Measurements from ENCODE around the gene EN1. TPM values are rescaled to one million over a fixed set of nuclear protein-coding genes. Genes with fewer than 3 reads are reported as not detected.

Gene EN1
- polyA plus RNA-seq, 6 donors from 2014 or later: not detected

DNA sequence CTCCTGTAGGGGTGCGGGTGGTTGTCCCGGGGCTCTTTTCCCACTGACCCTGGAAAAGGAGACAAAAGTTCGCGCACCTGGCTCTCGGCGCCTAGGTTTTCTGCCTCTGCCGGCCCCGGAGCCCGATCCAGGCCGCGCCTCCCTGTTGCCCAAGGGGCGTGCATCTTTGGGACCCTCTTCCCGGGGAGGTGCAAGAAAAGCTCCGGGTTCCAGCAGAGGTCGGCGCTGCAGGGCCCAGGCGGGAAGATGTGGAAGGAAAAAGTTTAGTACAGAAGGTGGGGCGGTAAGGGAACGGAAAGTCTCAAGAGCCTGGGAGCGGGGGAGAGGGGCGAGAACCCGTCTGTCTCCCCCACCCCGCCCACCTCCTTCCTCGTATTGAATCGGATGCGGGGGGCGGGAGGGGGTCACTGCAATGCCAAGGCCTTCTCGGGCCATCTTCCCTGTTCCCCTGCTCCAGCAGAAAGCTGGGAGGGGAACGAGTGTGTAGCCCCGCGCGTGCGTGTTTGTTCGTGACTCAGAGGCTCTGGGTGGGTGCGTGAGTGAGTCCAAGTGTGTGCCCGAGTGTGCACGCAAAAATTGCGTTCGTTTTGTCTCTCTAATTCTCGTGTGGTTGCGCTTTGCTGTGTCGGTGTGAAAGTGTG is 6.3 kb upstream of the EN1 start:
- DNase-seq (no peak), ATAC-seq (ENCODE audit: low read depth in 2 of 2) (no peak)
- peaks cover 20 to 42% (median 31%) of the 10 kb centered on the region in 3 donors for H3K4me1 Mint-ChIP-seq
- peaks cover 2 to 29% (median 9%) of the 10 kb centered on the region in 7 donors for H3K9me3 Mint-ChIP-seq
- peak overlapping the region in 6 of 8 donors; percentile 12 to 80 (median 44) for H3K4me3 Mint-ChIP-seq
- H3K27ac Mint-ChIP-seq: peak overlapping the region in 5 of 6 donors; percentile 23 to 96 (median 80)
- H3K27me3 Mint-ChIP-seq: peaks cover 59 to 91% (median 73%) of the 10 kb centered on the region in 3 donors
- H3K36me3 Mint-ChIP-seq: peaks cover 0 to 19% of the 10 kb centered on the region in 2 donors

DNA sequence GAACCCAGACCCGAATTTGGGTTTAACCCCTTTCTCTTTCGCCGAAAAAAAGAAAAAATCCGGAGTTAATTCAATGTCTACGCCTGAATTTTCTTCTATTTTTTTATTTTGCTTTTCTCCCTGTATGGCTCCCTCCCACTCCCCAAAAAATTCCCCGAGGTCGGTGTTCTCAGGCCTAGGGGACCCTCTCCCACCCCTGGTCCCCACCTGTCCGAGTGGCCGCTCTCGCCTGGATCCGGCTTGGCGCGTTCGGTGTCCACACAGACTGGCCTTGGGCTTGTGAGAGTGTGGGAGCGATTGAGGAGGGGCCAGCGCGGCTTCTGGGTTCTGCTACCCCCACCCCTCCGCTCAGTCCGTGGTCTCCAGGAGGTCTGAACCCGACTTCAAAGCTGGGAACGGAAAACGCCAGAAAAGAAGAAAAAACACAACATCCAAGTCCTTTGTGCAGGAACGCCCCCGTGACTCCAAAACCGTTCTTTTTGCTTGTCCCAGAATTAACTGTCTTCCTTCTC is 5.7 kb upstream of the EN1 start:
- H3K27ac Mint-ChIP-seq: peak overlapping the region in 5 of 6 donors; percentile 16 to 96 (median 60)
- H3K4me3 Mint-ChIP-seq: peak overlapping the region in 4 of 8 donors; percentile 12 to 80 (median 44)
- DNase-seq: no peak
- no peak for ATAC-seq (ENCODE audit: low read depth in 2 of 2)
- H3K36me3 Mint-ChIP-seq: peaks cover 0 to 19% of the 10 kb centered on the region in 2 donors
- peaks cover 2 to 31% (median 10%) of the 10 kb centered on the region in 7 donors for H3K9me3 Mint-ChIP-seq
- H3K4me1 Mint-ChIP-seq: peaks cover 20 to 42% (median 31%) of the 10 kb centered on the region in 3 donors
- peaks cover 65 to 96% (median 76%) of the 10 kb centered on the region in 3 donors for H3K27me3 Mint-ChIP-seq

GRCh38 chr2:118852605-118853128 is 5.2 kb upstream of the EN1 start:
- peak overlapping the region in 3 of 6 donors; percentile 63 to 96 (median 70) for H3K27ac Mint-ChIP-seq
- H3K27me3 Mint-ChIP-seq: peaks cover 62 to 95% (median 70%) of the 10 kb centered on the region in 3 donors
- peaks cover 16 to 37% (median 27%) of the 10 kb centered on the region in 3 donors for H3K4me1 Mint-ChIP-seq
- no peak for ATAC-seq (ENCODE audit: low read depth in 2 of 2)
- DNase-seq: no peak
- peaks cover 2 to 31% (median 9%) of the 10 kb centered on the region in 7 donors for H3K9me3 Mint-ChIP-seq
- peaks cover 0 to 19% of the 10 kb centered on the region in 2 donors for H3K36me3 Mint-ChIP-seq
- H3K4me3 Mint-ChIP-seq: peak overlapping the region in 4 of 8 donors; percentile 28 to 72 (median 40)

DNA sequence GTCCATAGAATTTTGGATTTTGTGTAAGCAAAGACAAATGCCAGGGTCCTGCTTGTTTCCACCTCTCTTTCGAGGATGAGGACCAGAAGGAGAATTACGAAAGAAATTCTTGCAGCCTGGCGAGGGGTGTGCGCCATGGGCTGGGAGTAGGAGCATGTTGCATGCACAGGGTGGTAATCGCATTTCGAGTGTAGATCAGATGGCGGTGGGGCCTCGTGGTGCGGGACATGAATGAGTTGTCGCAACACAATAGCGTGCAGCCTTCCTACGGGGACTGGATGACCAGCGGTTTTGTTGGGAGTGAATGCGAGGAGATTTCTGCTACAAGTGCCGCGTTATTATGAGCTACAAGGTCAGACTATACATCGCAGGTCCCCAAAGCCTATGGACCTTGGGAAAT is 4.2 kb upstream of the EN1 start:
- Mint-ChIP-seq H3K4me1 (peaks cover 15 to 27% (median 23%) of the 10 kb centered on the region in 3 donors), H3K27me3 (peaks cover 65 to 88% (median 65%) of the 10 kb centered on the region in 3 donors), H3K9me3 (peaks cover 2 to 34% (median 10%) of the 10 kb centered on the region in 7 donors), H3K27ac (peak overlapping the region in 4 of 6 donors; percentile 30 to 97 (median 76)), H3K36me3 (peaks cover 0 to 19% of the 10 kb centered on the region in 2 donors), H3K4me3 (peak overlapping the region in 1 of 8 donors; percentile 82)
- DNase-seq (no peak), ATAC-seq (ENCODE audit: low read depth in 2 of 2) (no peak)

- peaks cover 8 to 20% (median 19%) of the 10 kb centered on the region in 3 donors for H3K4me1 Mint-ChIP-seq
- DNase-seq (no peak), ATAC-seq (ENCODE audit: low read depth in 2 of 2) (no peak)
- peak overlapping the region in 3 of 8 donors; percentile 9 to 82 (median 59) for H3K4me3 Mint-ChIP-seq
- peaks cover 59 to 83% (median 60%) of the 10 kb centered on the region in 3 donors for H3K27me3 Mint-ChIP-seq
- H3K9me3 Mint-ChIP-seq: peaks cover 2 to 34% (median 10%) of the 10 kb centered on the region in 7 donors
- H3K36me3 Mint-ChIP-seq: peaks cover 0 to 19% of the 10 kb centered on the region in 2 donors
- H3K27ac Mint-ChIP-seq: peak overlapping the region in 3 of 6 donors; percentile 30 to 97 (median 93)
Observed at GRCh38 chr2:118850901-118851415, 3.5 kb upstream of the EN1 start.

DNA sequence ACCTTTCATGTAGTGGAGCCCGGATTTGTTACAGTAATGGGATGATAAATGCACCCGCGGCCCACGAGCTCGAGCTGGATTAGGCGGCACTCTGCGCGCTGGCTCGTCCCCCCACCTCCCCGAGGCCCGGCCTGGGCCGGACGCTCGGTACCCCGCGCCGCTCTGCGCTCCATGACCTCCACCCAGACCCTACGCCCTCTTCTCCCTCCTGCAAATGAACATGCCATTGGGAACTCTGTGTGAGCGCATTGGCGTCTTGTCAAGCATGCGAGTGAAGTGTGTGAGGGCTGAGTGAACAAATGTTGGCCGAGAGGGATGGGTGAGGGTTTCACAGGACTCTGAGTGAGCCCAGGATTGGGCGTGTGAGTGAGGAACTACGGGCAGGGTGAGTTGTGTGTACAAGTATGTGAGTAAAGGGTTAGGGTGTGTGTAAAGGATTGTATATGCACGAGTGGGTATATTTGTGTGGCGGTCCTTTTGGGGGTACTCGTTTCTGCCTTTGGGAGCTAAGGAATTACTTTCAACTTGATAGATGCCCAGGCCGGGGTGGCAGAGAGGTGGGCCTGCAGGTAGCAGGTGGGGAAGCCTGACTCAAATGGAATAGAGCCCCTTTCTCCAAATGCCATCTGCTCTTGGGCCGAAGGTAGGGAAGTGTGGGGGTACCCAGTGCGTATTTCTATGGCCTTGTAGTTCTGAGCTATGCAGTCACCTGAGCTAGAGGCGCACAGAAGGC is 2.9 kb upstream of the EN1 start:
- peaks cover 60 to 83% (median 62%) of the 10 kb centered on the region in 3 donors for H3K27me3 Mint-ChIP-seq
- H3K36me3 Mint-ChIP-seq: peaks cover 0 to 19% of the 10 kb centered on the region in 2 donors
- ATAC-seq (ENCODE audit: low read depth in 2 of 2): no peak
- H3K9me3 Mint-ChIP-seq: peaks cover 2 to 34% (median 10%) of the 10 kb centered on the region in 7 donors
- H3K27ac Mint-ChIP-seq: peak overlapping the region in 3 of 6 donors; percentile 19 to 95 (median 41)
- H3K4me1 Mint-ChIP-seq: peaks cover 8 to 19% (median 13%) of the 10 kb centered on the region in 3 donors
- no peak for DNase-seq
- peak overlapping the region in 3 of 8 donors; percentile 63 to 82 (median 66) for H3K4me3 Mint-ChIP-seq

DNA sequence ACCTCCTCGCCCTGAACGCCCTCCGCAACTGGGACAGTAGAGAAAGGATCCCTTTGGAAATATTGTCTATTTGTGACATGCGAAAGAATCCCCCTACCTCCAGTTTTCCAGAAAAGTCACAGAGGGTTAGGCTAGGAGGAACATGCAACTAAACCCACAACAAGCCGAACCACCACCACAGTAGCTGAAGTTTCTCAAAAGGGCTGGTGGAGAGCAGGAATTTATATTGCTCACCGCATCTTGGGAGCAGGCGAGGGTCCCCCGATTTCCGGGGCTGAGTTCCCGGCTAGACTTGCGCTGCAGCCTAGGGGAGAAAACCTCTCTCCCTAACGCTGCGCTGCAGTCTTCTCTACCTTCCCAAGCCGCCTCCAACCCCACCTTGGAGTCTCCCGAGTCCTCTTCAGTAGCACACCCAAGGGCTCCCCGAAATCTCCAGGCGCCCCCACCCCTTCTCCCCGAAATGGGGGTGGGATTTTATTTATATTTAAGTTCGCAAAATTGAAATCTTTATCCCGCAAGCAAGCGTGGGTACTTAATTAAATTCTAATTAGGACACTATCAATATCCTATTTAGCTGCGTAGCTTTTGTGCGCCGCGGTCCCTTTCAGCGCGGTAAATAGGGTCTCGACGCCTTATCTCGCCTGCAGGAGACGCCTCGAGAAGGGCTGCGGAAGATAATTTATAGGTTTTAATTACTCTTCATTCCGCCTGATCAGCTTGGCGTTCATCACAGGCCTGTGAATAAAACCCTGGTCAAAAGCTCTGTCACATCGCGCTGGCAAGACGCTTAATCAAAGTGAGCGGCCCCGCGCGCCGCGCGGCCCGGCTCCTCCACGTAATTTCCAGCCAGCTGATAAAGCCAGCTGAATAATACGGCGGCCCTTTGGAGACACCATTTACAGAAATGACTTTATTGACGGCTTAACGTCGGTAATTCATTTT is 2.0 kb upstream of the EN1 start:
- Mint-ChIP-seq H3K27ac (peak overlapping the region in 4 of 6 donors; percentile 56 to 95 (median 86)), H3K27me3 (peaks cover 63 to 84% (median 70%) of the 10 kb centered on the region in 3 donors), H3K4me3 (peak overlapping the region in 4 of 8 donors; percentile 15 to 82 (median 50)), H3K4me1 (peaks cover 8 to 23% (median 13%) of the 10 kb centered on the region in 3 donors), H3K36me3 (peaks cover 0 to 19% of the 10 kb centered on the region in 2 donors), H3K9me3 (peaks cover 2 to 34% (median 14%) of the 10 kb centered on the region in 7 donors)
- ATAC-seq (ENCODE audit: low read depth in 2 of 2): no peak
- DNase-seq: no peak

DNA sequence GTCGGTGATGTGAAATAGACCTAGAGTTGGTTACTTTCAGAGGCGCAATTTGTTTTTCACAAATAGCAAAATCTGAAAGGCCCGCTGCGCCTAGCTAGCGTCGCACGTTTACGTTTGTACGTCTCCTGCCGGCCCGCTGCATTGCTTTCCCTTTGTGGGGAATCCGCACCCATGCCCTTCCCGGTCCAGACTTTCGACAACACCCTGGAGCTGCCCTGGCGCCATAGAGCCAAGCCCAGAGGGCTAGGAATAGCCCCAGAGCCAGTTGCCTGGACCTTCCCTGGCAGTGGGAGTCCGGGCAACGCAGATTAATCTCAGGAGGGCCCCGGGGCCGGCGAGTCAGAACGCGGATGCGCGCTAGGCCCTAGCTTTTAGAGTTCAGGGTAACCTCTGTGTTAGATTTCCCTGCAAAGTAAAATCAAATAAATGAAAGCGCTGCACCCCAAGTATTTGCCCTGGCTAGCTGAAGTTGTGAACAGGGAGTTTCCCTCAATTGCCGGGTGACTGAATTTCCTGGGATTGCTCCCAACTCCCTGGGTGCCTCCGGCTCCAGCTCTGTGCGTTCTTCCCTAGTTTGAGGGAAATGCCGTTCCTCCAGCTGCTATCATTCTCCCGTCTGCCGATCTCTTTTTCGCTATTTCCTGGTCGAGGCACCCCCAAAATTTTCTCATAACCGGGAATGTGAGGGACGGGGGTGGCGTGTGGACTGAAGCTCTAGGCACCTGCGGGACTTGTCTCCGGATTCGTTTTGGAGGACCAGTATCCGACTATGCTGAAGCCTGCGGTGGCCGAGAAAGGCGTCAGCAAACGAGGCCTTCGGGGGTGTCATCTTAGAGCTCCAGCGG is 1.2 kb upstream of the EN1 start:
- Mint-ChIP-seq H3K4me3 (peak overlapping the region in 6 of 8 donors; percentile 5 to 82 (median 28)), H3K27me3 (peaks cover 64 to 84% (median 70%) of the 10 kb centered on the region in 3 donors), H3K4me1 (peaks cover 3 to 22% (median 6%) of the 10 kb centered on the region in 3 donors), H3K27ac (peak overlapping the region; percentile 54 to 95 (median 76)), H3K9me3 (peaks cover 2 to 30% (median 16%) of the 10 kb centered on the region in 7 donors), H3K36me3 (peaks cover 0 to 12% of the 10 kb centered on the region in 2 donors)
- ATAC-seq (ENCODE audit: low read depth in 2 of 2): no peak
- DNase-seq: no peak

DNA sequence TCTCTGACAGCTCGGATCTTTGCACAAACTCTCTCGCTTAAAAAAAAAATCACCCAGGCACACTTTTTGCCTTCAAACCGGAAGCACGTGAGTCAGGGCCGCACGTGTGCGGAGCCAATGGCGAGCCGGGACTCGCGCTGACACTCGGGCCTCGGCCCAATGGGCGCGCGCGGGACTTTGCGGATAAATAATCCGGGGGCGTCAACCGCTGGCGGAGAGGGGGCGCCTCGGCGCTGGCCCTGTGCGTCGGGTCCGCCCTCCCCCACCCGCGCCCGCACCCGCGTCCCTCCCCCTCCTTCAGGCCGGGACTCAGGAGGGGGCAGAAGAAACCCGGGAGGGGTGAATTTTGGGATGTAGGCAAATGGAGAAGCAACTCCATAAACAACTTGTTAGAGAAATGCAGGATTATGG is 319 bp upstream of the EN1 start:
- ATAC-seq (ENCODE audit: low read depth in 2 of 2) (no peak), DNase-seq (no peak)
- Mint-ChIP-seq H3K4me3 (peak overlapping the region in 3 of 8 donors; percentile 42 to 76 (median 57)), H3K27ac (peak overlapping the region in 2 of 6 donors; percentile 79 to 95), H3K9me3 (peaks cover 2 to 30% (median 16%) of the 10 kb centered on the region in 7 donors), H3K4me1 (peaks cover 3 to 25% (median 4%) of the 10 kb centered on the region in 3 donors), H3K36me3 (peaks cover 0 to 12% of the 10 kb centered on the region in 2 donors), H3K27me3 (peaks cover 63 to 84% (median 66%) of the 10 kb centered on the region in 3 donors)

DNA sequence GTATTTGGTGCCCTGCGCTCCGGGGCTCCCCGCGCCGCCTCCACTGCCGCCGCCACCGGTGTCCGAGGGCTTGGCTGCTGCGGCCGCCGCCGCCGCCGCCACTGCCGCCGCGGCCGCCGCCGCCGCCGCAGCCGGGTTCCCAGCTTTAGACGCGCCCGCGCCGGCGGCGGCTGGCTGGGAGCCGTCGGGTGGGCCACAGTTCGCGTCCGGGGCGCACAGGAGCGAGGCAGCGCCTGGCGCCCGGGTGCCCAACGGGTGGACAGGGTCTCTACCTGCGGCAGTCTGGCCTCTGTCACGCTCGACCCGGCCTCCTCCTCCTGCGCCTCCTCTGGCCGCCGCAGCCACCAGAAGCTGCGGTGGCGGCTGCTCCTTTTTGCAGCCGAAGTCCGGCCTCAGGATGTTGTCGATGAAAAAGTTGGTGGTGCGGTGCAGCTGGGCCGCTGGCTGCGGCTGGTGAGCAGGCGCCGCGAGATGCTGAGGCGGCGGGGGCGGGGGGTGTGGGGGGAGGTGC is 951 bp downstream of the EN1 start:
- ATAC-seq (ENCODE audit: low read depth in 2 of 2) (no peak), DNase-seq (no peak)
- peaks cover 2 to 23% (median 14%) of the 10 kb centered on the region in 7 donors for H3K9me3 Mint-ChIP-seq
- peak overlapping the region in 1 of 6 donors; percentile 68 for H3K27ac Mint-ChIP-seq
- H3K4me1 Mint-ChIP-seq: peaks cover 6 to 28% (median 16%) of the 10 kb centered on the region in 3 donors
- peaks cover 61 to 84% (median 71%) of the 10 kb centered on the region in 3 donors for H3K27me3 Mint-ChIP-seq
- peaks cover 0 to 10% of the 10 kb centered on the region in 2 donors for H3K36me3 Mint-ChIP-seq
- no peak overlapping the region for H3K4me3 Mint-ChIP-seq

Data from naive B cell (primary cell).